Left lung (tissue), 10 donors: ENCODE measurements around the gene FLRT2. TPM values are rescaled to one million over a fixed set of nuclear protein-coding genes. Genes with fewer than 3 reads are reported as not detected.

Experiments used
- ATAC-seq: fragments of 200-7000 bp; cut with Tn5 transposase; one replicate; pipeline ENCODE4 v1.9.1; 2020; ENCODE audit warnings: moderate library complexity
- DNase-seq, 4 donors: peaks; one replicate each; pipeline ENCODE4 v3.0.0-alpha.2; 2013 to 2020
- H3K27ac ChIP-seq, 2 donors: fragments of 200-600 bp; sonication (generic) in 1 of 2; one replicate each; pipeline versions ENCODE4 v1.5.0 to v1.8.0; 2020 to 2021
- H3K27me3 ChIP-seq, 2 donors: fragments of 200-600 bp; sonication (generic) in 1 of 2; one replicate each; pipeline versions ENCODE4 v1.5.0 to v1.8.0; 2020 to 2021
- H3K36me3 ChIP-seq, 2 donors: fragments of 200-600 bp; sonication (generic) in 1 of 2; one replicate each; pipeline versions ENCODE4 v1.5.0 to v1.8.0; 2020 to 2021
- H3K4me1 ChIP-seq, 2 donors: fragments of 200-600 bp; one replicate each; pipeline ENCODE4 v1.8.0; 2021
- H3K4me3 ChIP-seq, 2 donors: fragments of 200-600 bp; sonication (generic) in 1 of 2; one replicate each; pipeline versions ENCODE4 v1.5.0 to v1.8.0; 2020 to 2021; ENCODE audit warnings: mild to moderate bottlenecking in 1 of 2
- H3K9me3 ChIP-seq, 2 donors: fragments of 200-600 bp; sonication (generic) in 1 of 2; one replicate each; pipeline versions ENCODE4 v1.5.0 to v1.8.0; 2020 to 2021
- CTCF ChIP-seq, 2 donors: fragments of 200-600 bp; sonication (generic) in 1 of 2; IDR thresholded peaks; one replicate each; pipeline versions ENCODE4 v1.5.0 to v1.8.0; 2021; ENCODE audit warnings: antibody characterized with exemption in 2 of 2
- intact Hi-C, 2 donors: fragments of 100-400 bp; cut with DNase I; formaldehyde crosslinking; loops; one replicate each; pipeline versions ENCODE4 v1.11.2 to v1.14.2; 2022
- polyA plus RNA-seq, 6 donors: library from polyadenylated mRNA; unstranded; fragments of 120-200 nt; gene quantifications; one replicate each; pipeline ENCODE4 v1.2.1, GENCODE V29; 2013; ENCODE audit not compliant: insufficient read length in 6 of 6
- total RNA-seq, 2 donors: library from RNA; stranded (reverse); fragmentation: NEBNext Ultra II Directional; extraction: Animal tissue kit (Norgen Biotek cat#: 25700); gene quantifications; one replicate each; pipeline ENCODE4 v1.2.1, GENCODE V29; 2021
- donor health status: DM: no; HTN: yes; CAD: no.
- donor health status: DM: no; HTN: no; CAD: no.

FLRT2 gene
- total and polyA plus RNA-seq, 8 donors = 19.1 to 51.3 (median 35.3) TPM

DNA sequence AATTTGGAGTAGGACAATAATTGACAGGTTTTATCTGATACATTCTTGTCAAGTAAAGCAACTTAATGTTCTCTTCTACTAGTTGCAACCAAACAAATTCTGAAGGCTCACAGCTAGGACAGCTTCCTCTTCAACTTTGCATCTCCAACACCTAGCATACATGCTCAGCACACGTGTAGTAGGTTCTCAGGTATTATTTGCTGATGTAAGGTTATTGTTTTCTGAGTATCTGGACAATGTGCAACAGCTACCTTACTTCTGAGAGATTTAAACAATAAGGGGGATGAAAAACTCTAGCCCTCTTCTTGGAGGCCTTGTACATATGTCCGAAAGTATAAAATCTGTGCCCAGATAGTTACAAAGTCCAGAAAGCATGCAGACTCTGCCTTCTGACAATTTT is 15.5 kb upstream of the FLRT2 start:
- no peak overlapping the region for H3K27ac ChIP-seq
- intact Hi-C loops = no loop called here
- ATAC-seq = no peak

DNA sequence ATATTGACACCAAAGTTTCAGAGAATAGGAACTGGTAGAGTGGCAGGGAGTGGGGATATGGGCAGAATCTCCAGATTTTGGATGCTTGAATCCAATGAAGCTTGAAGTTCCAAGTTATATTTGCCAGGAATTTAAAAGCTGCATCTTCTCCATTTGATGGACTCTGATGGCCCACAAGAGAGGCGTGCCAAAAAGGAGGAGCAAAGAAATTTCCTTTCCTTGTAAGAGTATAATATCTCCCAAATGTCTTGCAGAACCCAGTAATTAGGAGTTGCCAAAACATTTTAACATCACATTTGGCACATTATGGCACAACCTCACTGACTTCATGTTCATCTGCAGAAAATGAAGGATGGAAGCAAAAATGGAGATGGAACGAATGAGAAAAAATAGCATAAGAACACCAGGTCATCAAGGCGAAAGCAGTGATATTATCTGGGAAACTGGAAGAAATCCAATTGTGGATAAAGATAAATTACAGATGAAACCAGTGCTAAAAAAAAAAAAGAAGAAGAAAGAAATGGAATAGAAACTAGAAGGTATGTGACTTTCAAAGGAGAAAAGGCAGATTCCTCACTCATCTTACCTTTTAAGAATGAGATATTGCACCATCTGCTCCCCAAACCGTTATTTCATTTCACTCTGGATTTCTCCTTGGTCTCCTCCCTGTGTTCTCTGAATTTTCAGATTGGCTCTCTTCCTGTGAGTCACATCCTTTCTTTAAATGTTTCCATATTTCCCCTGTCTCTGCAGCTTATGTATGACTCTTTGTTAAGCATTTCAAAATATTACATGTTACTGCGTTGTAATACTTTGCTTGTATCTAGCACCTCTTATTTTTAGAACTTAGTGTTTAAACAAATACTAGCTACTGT is 13.5 kb upstream of the FLRT2 start:
- ATAC-seq = peak; percentile 35
- Histone ChIP-seq H3K36me3 (no peaks in the 10 kb centered on the region), H3K27ac (no peak overlapping the region), H3K4me3 (no peak overlapping the region), H3K9me3 (no peaks in the 10 kb centered on the region), H3K4me1 (no peaks in the 10 kb centered on the region), H3K27me3 (peaks cover 0 to 15% of the 10 kb centered on the region in 2 donors)
- intact Hi-C loops = no loop called here
- DNase-seq = no peak
- no peak for TF ChIP-seq CTCF (IDR thresholded peaks at IDR 0.05)

More for the DNA sequence above, 15.5 kb upstream of the FLRT2 start:
- TF ChIP-seq CTCF (IDR thresholded peaks at IDR 0.05) = no peak
- no peak for DNase-seq
- no peak overlapping the region for H3K4me3 ChIP-seq
- H3K9me3 ChIP-seq = no peaks in the 10 kb centered on the region
- H3K4me1 ChIP-seq = no peaks in the 10 kb centered on the region
- peaks cover 0 to 15% of the 10 kb centered on the region in 2 donors for H3K27me3 ChIP-seq
- no peaks in the 10 kb centered on the region for H3K36me3 ChIP-seq

- no peak for TF ChIP-seq CTCF (IDR thresholded peaks at IDR 0.05)
- DNase-seq (no peak), ATAC-seq (no peak)
- no peaks in the 10 kb centered on the region for H3K36me3 ChIP-seq
- peaks cover 0 to 15% of the 10 kb centered on the region in 2 donors for H3K27me3 ChIP-seq
- intact Hi-C loops = no loop called here
- H3K9me3 ChIP-seq = no peaks in the 10 kb centered on the region
- H3K4me3 ChIP-seq = no peak overlapping the region
- H3K4me1 ChIP-seq = no peaks in the 10 kb centered on the region
- no peak overlapping the region for H3K27ac ChIP-seq
Observed at GRCh38 chr14:85517114-85517688, 12.7 kb upstream of the FLRT2 start.

DNA sequence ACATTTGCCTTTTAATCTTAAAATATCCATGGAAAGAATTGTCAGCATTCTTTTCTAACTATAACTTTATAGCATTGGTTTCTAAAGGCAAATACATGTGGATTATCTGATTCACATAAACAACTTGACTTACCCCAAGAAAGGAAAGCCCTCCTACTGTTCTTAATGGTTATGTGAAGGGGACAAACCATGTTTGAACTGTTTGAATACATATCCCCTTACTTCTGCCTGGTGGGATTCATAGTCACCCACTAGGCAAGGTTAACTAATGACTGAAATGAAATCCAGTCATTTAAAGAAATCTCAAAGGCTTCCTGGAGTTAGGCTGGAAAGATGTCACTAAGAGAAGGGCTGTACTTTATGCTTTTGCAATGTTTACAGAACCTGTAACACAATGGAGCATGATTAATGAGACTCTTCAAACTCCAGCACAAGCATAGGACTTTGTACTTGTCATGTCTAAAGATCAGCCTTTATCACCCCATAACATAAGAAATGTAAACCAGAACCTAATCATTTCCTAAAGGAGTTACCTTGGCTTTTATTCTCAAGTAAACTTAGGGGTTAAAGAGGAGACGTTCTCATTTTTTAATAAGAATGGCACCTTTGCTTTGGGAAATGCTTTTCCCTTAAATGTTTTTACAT is 10.2 kb upstream of the FLRT2 start:
- Histone ChIP-seq H3K4me3 (no peak overlapping the region), H3K27ac (no peak overlapping the region), H3K4me1 (no peaks in the 10 kb centered on the region), H3K36me3 (no peaks in the 10 kb centered on the region), H3K27me3 (peaks cover 0 to 10% of the 10 kb centered on the region in 2 donors), H3K9me3 (no peaks in the 10 kb centered on the region)
- no peak for DNase-seq
- ATAC-seq = no peak
- TF ChIP-seq CTCF (IDR thresholded peaks at IDR 0.05) = no peak
- intact Hi-C loops = no loop called here

DNA sequence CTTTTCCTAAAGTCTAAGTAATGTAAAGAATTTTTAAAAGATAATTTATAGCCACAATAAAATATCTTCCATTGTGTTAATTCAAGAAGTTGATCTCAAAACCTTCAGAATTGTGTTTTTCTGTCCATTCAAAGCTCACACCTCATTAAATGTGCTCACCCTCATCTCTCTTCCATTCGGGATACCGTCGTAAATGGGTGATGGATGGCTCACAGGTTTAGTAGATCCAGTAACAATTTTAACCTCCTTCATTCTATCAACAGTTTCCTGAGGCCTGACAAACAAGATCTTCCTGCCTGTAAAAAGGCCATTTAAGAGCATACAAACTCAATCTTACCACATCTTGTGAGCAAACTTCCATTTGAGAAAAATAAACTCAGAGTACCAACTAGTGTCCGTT is 9.4 kb upstream of the FLRT2 start:
- TF ChIP-seq CTCF (IDR thresholded peaks at IDR 0.05) = no peak
- H3K4me1 ChIP-seq = no peaks in the 10 kb centered on the region
- no peak overlapping the region for H3K4me3 ChIP-seq
- DNase-seq (no peak), ATAC-seq (no peak)
- H3K27me3 ChIP-seq = peaks cover 0 to 7% of the 10 kb centered on the region in 2 donors
- intact Hi-C loops = no loop called here
- H3K36me3 ChIP-seq = no peaks in the 10 kb centered on the region
- no peak overlapping the region for H3K27ac ChIP-seq
- no peaks in the 10 kb centered on the region for H3K9me3 ChIP-seq
